ENCODE measurements around the gene CDS2. TPM values are rescaled to one million over a fixed set of nuclear protein-coding genes. Genes with fewer than 3 reads are reported as not detected.

Gene CDS2
- total and polyA plus RNA-seq, 2 of the 13 experiments (the other 11 are each of a cell fraction or from before 2014, with no cell fraction given): 81.3 to 153 TPM

- TF ChIP-seq ZNF737 (CRISPR knock-in tag; IDR thresholded peaks at IDR 0.05; ENCODE audit: borderline replicate concordance): no peak
- no peak for TF ChIP-seq DDIT3 (CRISPR knock-in tag; IDR thresholded peaks at IDR 0.05)
- TF ChIP-seq RBFOX2 (IDR thresholded peaks at IDR 0.05; ENCODE audit: low read depth, low read length): peak; percentile 58; the same call in 1 of the 2 replicates
- no peak for TF ChIP-seq BATF2 (CRISPR knock-in tag; IDR thresholded peaks at IDR 0.05)
- no peak for TF ChIP-seq ZNF773 (CRISPR knock-in tag; IDR thresholded peaks at IDR 0.05; ENCODE audit: borderline replicate concordance)
- no peak for TF ChIP-seq MAFF (IDR thresholded peaks at IDR 0.05; ENCODE audit: low read depth, low read length)
- peak; percentile 55; the same call in 1 of the 2 replicates for TF ChIP-seq RELA (CRISPR knock-in tag; IDR thresholded peaks at IDR 0.05)
- TF ChIP-seq TRIM24 (CRISPR knock-in tag; IDR thresholded peaks at IDR 0.05): no peak
- TF ChIP-seq CHD4 (IDR thresholded peaks at IDR 0.05; ENCODE audit: borderline replicate concordance, low read length): no peak
- TF ChIP-seq ZNF878 (CRISPR knock-in tag; IDR thresholded peaks at IDR 0.05): peak; percentile 64; the same call in 1 of the 2 replicates
- no peak for TF ChIP-seq ZNF589 (CRISPR knock-in tag; conservative IDR thresholded peaks at IDR 0.05)
- no peak for TF ChIP-seq SMARCE1 (IDR thresholded peaks at IDR 0.05; ENCODE audit: borderline replicate concordance)
- no peak for TF ChIP-seq ARNT (IDR thresholded peaks at IDR 0.05)
- peak; percentile 91 for TF ChIP-seq PAXIP1 (CRISPR knock-in tag; conservative IDR thresholded peaks at IDR 0.05)
- TF ChIP-seq ATF6 (CRISPR knock-in tag; conservative IDR thresholded peaks at IDR 0.05): 0 out of 2 replicates have a peak, but pooled peaks have one; percentile 31
- TF ChIP-seq NAIF1 (CRISPR knock-in tag; IDR thresholded peaks at IDR 0.05; ENCODE audit: borderline replicate concordance): no peak
- peak; percentile 28; the same call in 1 of the 2 replicates for TF ChIP-seq KLF11 (CRISPR knock-in tag; IDR thresholded peaks at IDR 0.05)
- peak; percentile 64; the same call in 1 of the 2 replicates for TF ChIP-seq UBTF (CRISPR knock-in tag; IDR thresholded peaks at IDR 0.05)
- TF ChIP-seq ZNF44 (CRISPR knock-in tag; IDR thresholded peaks at IDR 0.05): no peak; the same call in 1 of the 2 replicates
- peak; percentile 59; the same call in 1 of the 2 replicates for TF ChIP-seq ZNF124 (CRISPR knock-in tag; IDR thresholded peaks at IDR 0.05)
- TF ChIP-seq RFXAP (CRISPR knock-in tag; IDR thresholded peaks at IDR 0.05; ENCODE audit: borderline replicate concordance): peak; percentile 86; the same call in 1 of the 2 replicates
Measured at GRCh38 chr20:5150226-5151076, 23.6 kb downstream of the CDS2 start (continued).

All from HepG2 (cell line).